Measurements from ENCODE around the gene TAS2R16. TPM values are rescaled to one million over a fixed set of nuclear protein-coding genes. Genes with fewer than 3 reads are reported as not detected.

The TAS2R16 gene, protein sequence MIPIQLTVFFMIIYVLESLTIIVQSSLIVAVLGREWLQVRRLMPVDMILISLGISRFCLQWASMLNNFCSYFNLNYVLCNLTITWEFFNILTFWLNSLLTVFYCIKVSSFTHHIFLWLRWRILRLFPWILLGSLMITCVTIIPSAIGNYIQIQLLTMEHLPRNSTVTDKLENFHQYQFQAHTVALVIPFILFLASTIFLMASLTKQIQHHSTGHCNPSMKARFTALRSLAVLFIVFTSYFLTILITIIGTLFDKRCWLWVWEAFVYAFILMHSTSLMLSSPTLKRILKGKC
- not detected in 2 replicates for total RNA-seq
- not detected in 2 replicates for polyA plus RNA-seq
- polyA plus RNA-seq (2012): not detected in 2 replicates
- polyA minus RNA-seq (ENCODE audit: low replicate concordance): not detected in 2 replicates

GRCh38 chr7:122995600-122995999, at the start of gene TAS2R16:
Gene TAS2R16, minus strand, starts transcription at chr7:122995700. Its CDS starts 66 bp downstream, at chr7:122995634.
- Histone ChIP-seq H3K4me1 (ENCODE audit: control insufficient read depth, extremely low read depth, insufficient read depth, low read length) (no peaks in the 10 kb centered on the region), H4K20me1 (ENCODE audit: control insufficient read depth, extremely low read depth, insufficient read depth, low read length) (no peaks in the 10 kb centered on the region), H3K36me3 (ENCODE audit: control insufficient read depth, insufficient read depth, low read length) (no peaks in the 10 kb centered on the region), H3K9me3 (ENCODE audit: control insufficient read depth, insufficient read depth, low read depth, low read length) (no peaks in the 10 kb centered on the region), H3K4me2 (ENCODE audit: extremely low read depth, insufficient read depth, low read length) (no peak within 1 kb of the TSS), H2AFZ (ENCODE audit: low read length) (no peak within 1 kb of the TSS), H3K79me2 (ENCODE audit: control insufficient read depth, insufficient read depth, low read length) (no peaks in the 10 kb centered on the region), H3K27me3 (ENCODE audit: control insufficient read depth, insufficient read depth, low read length) (no peaks in the 10 kb centered on the region), H3K9ac (ENCODE audit: insufficient read depth, low read length) (no peak within 1 kb of the TSS), H3K27ac (ENCODE audit: insufficient read depth, low read length) (no peak within 1 kb of the TSS), H3K4me3 (replicated peaks in 1 of 4; ENCODE audit: control extremely low read depth in 1 of 4, insufficient read depth in 1 of 4, low read depth in 3 of 4, low read length in 4 of 4) (no peak within 1 kb of the TSS)
- no peak for TF ChIP-seq CTCF (conservative IDR thresholded peaks at IDR 0.05 in 1 of 2, IDR thresholded peaks at IDR 0.05 in 1 of 2; ENCODE audit: low read depth in 1 of 2, low read length in 2 of 2)
- TF ChIP-seq EZH2 (IDR thresholded peaks at IDR 0.05; ENCODE audit: low read length, missing control alignments): no peak
- no peak for DNase-seq (ENCODE audit: low read depth in 2 of 2)

- Histone ChIP-seq H3K27me3 (ENCODE audit: control insufficient read depth, insufficient read depth, low read length) (no peaks in the 10 kb centered on the region), H3K9ac (ENCODE audit: insufficient read depth, low read length) (no peak overlapping the region), H2AFZ (ENCODE audit: low read length) (no peak overlapping the region), H3K9me3 (ENCODE audit: control insufficient read depth, insufficient read depth, low read depth, low read length) (no peaks in the 10 kb centered on the region), H3K79me2 (ENCODE audit: control insufficient read depth, insufficient read depth, low read length) (no peaks in the 10 kb centered on the region), H3K4me1 (ENCODE audit: control insufficient read depth, extremely low read depth, insufficient read depth, low read length) (no peaks in the 10 kb centered on the region), H3K4me2 (ENCODE audit: extremely low read depth, insufficient read depth, low read length) (no peak overlapping the region), H3K36me3 (ENCODE audit: control insufficient read depth, insufficient read depth, low read length) (no peaks in the 10 kb centered on the region), H3K27ac (ENCODE audit: insufficient read depth, low read length) (no peak overlapping the region), H3K4me3 (replicated peaks in 1 of 4; ENCODE audit: control extremely low read depth in 1 of 4, insufficient read depth in 1 of 4, low read depth in 3 of 4, low read length in 4 of 4) (no peak overlapping the region), H4K20me1 (ENCODE audit: control insufficient read depth, extremely low read depth, insufficient read depth, low read length) (no peaks in the 10 kb centered on the region)
- DNase-seq (ENCODE audit: low read depth in 2 of 2): no peak
- TF ChIP-seq EZH2 (IDR thresholded peaks at IDR 0.05; ENCODE audit: low read length, missing control alignments) (no peak), CTCF (conservative IDR thresholded peaks at IDR 0.05 in 1 of 2, IDR thresholded peaks at IDR 0.05 in 1 of 2; ENCODE audit: low read depth in 1 of 2, low read length in 2 of 2) (no peak)
Observed at GRCh38 chr7:123043642-123044041, 48.1 kb upstream of the TAS2R16 start.

- no peak overlapping the region for H3K4me2 ChIP-seq (ENCODE audit: extremely low read depth, insufficient read depth, low read length)
- H4K20me1 ChIP-seq (ENCODE audit: control insufficient read depth, extremely low read depth, insufficient read depth, low read length): no peaks in the 10 kb centered on the region
- no peak overlapping the region for H3K9ac ChIP-seq (ENCODE audit: insufficient read depth, low read length)
- H3K4me3 ChIP-seq (replicated peaks in 1 of 4; ENCODE audit: control extremely low read depth in 1 of 4, insufficient read depth in 1 of 4, low read depth in 3 of 4, low read length in 4 of 4): no peak overlapping the region
- no peaks in the 10 kb centered on the region for H3K9me3 ChIP-seq (ENCODE audit: control insufficient read depth, insufficient read depth, low read depth, low read length)
- H3K4me1 ChIP-seq (ENCODE audit: control insufficient read depth, extremely low read depth, insufficient read depth, low read length): no peaks in the 10 kb centered on the region
- H2AFZ ChIP-seq (ENCODE audit: low read length): no peak overlapping the region
- peak in 1 of 2 donors; percentile 80 for DNase-seq (ENCODE audit: low read depth in 2 of 2)
- no peaks in the 10 kb centered on the region for H3K36me3 ChIP-seq (ENCODE audit: control insufficient read depth, insufficient read depth, low read length)
- no peak overlapping the region for H3K27ac ChIP-seq (ENCODE audit: insufficient read depth, low read length)
- no peaks in the 10 kb centered on the region for H3K79me2 ChIP-seq (ENCODE audit: control insufficient read depth, insufficient read depth, low read length)
- no peaks in the 10 kb centered on the region for H3K27me3 ChIP-seq (ENCODE audit: control insufficient read depth, insufficient read depth, low read length)
- TF ChIP-seq EZH2 (IDR thresholded peaks at IDR 0.05; ENCODE audit: low read length, missing control alignments) (no peak), CTCF (conservative IDR thresholded peaks at IDR 0.05 in 1 of 2, IDR thresholded peaks at IDR 0.05 in 1 of 2; ENCODE audit: low read depth in 1 of 2, low read length in 2 of 2) (no peak)
Observed at GRCh38 chr7:123041101-123041500, 45.6 kb upstream of the TAS2R16 start.
